Activated CD4-positive, alpha-beta T cell treated with anti-CD3 and anti-CD28 coated beads, Interleukin-2, Interleukin-4, amounts not matched to agents 100 ng/mL and 50 ng/mL, durations not matched to agents 16 hours and 8 hours (primary cell): ENCODE data around the gene GRM8.

Experiments used
- DNase-seq: peaks from one replicate; pipeline ENCODE4 v3.0.0-alpha.2; 2020; ENCODE audit warnings: low spot score

Gene GRM8

GRCh38 chr7:127252778-127253280 lies at the start of gene GRM8:
Gene GRM8, minus strand, starts transcription at chr7:127252941.
- DNase-seq: no peak

- no peak for DNase-seq
These were observed 38.1 kb upstream of the GRM8 start for GRCh38 chr7:127290801-127291361.

GRCh38 chr7:127290116-127290655 lies 37.4 kb upstream of the GRM8 start:
- DNase-seq: no peak

GRCh38 chr7:127287133-127287532 lies 34.4 kb upstream of the GRM8 start:
- DNase-seq: no peak

GRCh38 chr7:127270093-127270492 lies 17.4 kb upstream of the GRM8 start:
- DNase-seq: no peak

GRCh38 chr7:127266047-127266446 lies 13.3 kb upstream of the GRM8 start:
- DNase-seq: no peak

- DNase-seq: no peak
These were observed 11.5 kb upstream of the GRM8 start for GRCh38 chr7:127264219-127264618.

- DNase-seq: no peak
These were observed 5.4 kb upstream of the GRM8 start for GRCh38 chr7:127258111-127258510.

GRCh38 chr7:127257086-127257485 lies 4.3 kb upstream of the GRM8 start:
- no peak for DNase-seq

GRCh38 chr7:127256041-127256725 lies 3.4 kb upstream of the GRM8 start:
- DNase-seq: no peak

GRCh38 chr7:127254163-127254684 lies 1.5 kb upstream of the GRM8 start:
- no peak for DNase-seq

- DNase-seq: peak; percentile 40
These were observed 781 bp upstream of the GRM8 start for GRCh38 chr7:127253281-127254162.

- no peak for DNase-seq
These were observed 396 bp downstream of the GRM8 start for GRCh38 chr7:127252377-127252713.

GRCh38 chr7:127251465-127252376 lies 1.0 kb downstream of the GRM8 start:
- peak; percentile 4 for DNase-seq

- no peak for DNase-seq
These were observed 1.7 kb downstream of the GRM8 start for GRCh38 chr7:127251036-127251464.

GRCh38 chr7:127250312-127251035 lies 2.3 kb downstream of the GRM8 start:
- no peak for DNase-seq

GRCh38 chr7:127245607-127246006 lies 7.1 kb downstream of the GRM8 start:
- no peak for DNase-seq

- no peak for DNase-seq
These were observed 7.7 kb downstream of the GRM8 start for GRCh38 chr7:127245002-127245401.

GRCh38 chr7:127239814-127240213 lies 12.9 kb downstream of the GRM8 start:
- no peak for DNase-seq

- no peak for DNase-seq
These were observed 19.1 kb downstream of the GRM8 start for GRCh38 chr7:127233630-127234029.

- DNase-seq: no peak
These were observed 21.3 kb downstream of the GRM8 start for GRCh38 chr7:127231415-127231814.
